SIG-M5 treated with dmso at 0.1 percent for 504 hours (cell line): ENCODE data around the gene FILIP1L.

Experiments used
- DNase-seq: peaks from one replicate; lab custom pipeline; 2025; ENCODE audit not compliant: unreplicated experiment; lab: John Stamatoyannopoulos, UW

Gene FILIP1L

DNA sequence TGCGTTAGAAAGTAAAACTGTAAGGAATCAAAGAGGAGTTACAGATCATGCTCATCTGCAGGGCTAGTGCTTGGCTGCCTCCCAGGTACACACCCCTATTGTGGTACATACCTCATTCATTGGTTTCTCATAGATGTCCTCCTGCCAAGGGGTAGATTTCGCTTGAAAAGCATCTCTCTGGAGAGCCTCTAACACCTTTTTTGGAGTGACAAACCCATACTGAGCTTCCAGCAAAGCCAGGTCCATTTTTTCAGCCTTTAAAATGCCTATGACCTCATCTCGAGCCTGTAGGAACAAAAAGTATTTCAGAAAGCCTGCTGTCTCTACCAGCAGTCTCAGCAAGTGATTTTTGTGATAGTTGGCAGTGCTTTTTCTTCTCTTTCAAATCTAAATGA lies 184.6 kb downstream of the FILIP1L start:
- no peak for DNase-seq

DNA sequence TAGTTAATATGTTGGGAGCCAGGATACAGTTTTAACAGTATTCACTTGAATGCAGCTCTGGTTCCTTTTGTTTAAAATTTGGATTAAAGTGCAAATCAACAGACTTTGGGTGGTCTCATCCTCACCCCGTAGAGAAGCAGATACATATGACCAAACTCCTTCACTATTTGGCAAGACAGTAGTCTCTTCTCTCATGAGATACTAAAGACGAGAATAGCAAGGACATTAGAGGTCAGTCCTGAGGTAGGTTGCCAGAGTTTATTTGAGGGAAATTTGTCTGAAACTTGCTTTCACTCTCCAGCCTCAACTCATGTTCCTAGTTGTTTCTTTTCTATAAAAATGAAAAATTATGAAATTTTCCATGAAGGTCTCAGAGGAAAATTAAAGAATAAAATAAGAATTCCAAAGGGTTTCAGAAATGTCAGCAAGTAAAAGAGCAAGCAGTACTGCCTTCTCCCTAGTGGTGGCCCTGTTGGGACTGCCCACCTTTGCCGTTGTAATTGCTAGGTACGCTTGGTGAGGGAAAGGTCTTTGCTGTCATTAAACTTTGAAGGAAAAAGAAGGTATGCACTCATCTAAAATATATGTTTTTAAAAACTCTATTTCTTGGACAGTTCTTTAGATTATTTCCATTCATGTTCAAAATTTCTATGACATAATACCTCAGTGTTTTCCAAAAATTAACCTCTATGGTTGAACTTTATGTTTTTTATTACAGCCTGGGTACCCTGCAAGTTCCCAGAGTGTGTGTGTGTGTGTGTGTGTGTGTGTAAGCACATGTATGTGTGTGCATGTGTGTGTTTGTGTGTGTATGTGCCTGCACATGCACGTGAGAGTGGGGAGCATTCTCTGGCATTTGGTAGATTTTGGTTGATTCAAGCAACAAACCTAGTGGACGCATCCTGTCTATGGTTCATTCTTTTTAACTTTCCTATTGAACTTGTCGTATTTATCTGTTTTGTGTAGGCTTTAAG lies 185.2 kb downstream of the FILIP1L start:
- no peak for DNase-seq

DNA sequence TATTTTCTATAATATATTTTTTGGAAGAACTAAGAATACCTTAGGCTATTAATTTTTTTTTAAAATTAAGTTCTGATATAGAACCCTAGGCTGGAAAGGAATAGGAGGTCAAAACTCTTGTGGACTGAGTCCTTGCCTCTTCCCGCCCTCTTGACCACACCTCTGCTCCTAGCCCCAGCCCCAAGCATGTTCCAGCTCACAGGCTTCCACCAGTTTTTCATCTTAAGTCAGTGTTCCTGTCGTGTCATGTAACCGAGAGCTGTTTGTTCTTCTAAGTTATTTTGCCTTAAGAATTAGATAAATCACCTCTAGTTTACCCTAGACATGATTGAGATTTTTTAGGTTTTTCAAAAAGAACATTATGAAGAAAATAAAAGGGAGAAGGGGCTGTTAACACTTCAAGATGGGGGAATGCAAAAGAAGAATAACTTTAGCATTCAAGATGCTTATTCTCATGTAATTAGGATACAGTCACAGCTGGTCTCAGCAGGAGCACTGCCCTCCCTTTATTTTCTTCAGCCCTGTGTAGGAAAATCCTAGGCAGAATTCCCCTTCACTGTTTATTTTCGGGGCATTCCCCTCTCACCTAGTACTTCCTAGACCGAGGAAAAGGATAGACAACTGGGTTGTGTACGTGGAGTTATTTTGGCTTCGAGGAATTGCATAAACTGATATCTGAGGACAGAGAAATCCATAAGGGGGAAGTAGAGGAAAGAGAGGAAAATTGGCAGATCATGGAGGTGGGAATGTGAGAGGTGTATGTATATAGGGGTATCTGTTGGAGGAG lies 186.4 kb downstream of the FILIP1L start:
- DNase-seq: no peak

DNA sequence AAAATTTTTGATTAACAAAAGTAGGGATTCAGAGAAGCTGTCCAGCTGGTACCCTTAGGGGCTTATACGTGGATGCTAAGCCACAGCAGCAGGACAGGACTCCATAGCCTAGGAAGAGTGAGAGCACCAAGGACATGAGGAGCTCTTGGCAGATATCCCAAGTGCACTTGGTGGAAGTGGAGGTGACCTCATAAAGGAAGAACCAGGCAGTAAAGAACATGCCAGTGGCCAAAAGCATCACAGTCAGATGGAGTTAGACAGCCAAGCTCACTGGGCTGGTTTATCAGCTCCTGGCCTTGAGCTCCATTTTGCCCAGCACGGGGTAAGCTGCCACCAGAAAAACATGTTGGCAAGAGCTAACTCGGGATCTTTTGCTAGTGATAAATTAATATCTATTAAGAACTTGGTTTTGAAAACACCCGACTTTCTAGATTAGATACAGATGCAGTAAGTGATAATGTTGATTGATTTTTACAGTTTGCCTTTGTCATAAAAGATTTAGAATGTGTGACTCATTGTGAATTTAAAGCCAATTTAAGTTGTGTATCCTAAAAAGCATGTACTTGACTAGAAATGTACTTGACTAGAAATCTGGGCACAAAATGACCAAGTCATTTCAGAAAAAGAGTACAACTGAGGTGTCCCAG lies 188.6 kb downstream of the FILIP1L start:
- DNase-seq: peak; percentile 16

DNA sequence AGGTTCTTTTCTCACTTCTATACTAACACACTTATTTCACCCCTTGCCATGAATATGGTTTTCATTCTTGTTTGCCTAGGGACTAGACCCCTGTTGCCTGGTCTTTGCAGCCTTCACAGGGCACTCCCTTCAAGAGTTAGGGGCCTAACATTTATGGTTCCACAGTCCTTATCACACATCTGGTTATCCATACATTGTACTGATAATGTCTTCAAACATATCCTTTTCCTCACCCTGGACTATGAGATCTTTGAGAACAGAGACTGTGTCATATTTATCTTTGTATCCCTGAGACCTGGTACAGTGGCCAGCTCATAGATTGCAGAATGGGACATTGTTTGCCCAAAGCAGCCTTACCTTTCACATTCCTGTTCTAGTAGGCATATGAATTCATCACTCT lies 190.4 kb downstream of the FILIP1L start:
- DNase-seq: no peak

DNA sequence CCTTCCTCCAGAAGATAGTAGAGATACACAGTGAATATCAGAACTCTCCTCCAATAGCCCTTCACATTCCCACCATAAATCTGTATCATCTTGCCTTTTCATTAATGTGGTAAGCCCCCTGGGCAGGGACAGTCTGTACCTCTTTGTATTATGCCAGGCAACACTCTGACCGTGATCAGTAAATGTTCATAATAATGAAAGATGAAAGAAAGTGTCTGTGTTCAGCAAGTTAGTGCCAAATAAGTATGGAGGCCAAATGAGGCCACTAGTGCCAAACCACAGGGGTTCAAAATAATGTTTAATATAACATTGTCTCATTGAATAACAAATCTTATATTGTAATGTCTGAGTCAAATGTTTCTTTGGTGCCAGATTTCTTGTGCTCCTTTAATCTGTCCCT lies 192.3 kb downstream of the FILIP1L start:
- DNase-seq: no peak

DNA sequence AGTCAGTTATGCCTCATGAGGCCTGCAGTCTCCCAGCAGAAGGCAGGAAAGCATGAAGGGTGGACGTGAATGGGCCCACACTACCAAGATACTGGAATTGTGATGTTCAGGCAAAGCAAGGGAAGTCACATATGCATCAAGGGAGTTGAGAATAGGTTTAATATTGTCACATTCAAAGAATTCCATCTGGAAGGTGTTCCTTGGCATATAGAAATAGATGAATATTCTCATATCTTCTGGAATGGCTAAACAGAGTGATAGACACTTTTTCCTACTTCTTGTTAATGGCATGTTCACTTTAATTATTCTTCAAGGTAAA lies 193.0 kb downstream of the FILIP1L start:
- no peak for DNase-seq

DNA sequence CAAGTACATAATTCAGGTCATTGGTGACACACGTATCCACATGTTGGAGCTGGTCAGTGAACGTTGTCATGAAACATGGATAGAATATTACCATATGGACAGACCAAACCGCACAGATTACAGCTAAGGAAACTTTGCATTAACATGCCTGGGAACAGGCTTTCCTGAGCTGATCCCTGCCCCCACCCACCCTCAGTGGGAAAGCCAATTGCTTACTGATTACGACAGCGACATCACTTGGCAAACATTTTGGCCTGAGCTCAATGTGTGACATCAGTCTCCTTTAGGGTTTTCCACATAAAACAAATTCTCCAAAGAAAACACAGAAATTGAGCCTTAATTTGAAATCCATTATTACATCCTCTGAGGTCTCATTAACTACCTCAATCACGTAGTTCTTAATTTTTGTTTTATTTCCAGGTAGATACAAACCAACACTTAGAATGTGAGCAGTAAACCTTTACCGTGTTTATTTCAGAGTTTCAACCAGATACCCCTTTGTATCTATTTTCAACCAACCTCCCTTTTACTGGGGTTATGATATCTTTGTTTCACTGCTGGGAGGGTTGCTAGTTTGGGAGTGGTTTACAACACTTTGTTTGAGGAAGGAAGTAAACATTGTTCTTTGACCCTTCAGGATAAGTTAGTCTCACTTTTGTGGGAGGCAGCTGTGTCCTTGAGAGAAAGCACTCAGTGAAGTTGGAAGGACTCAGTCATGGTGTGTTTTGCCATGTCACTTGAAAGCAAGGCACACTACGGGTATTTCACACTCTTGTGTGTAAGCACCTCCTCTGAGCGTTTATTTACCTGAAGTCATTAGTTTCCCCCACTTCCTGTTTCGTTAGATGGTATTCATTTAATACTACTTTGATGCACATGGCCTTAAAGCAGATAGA lies 193.6 kb downstream of the FILIP1L start:
- peak; percentile 18 for DNase-seq

DNA sequence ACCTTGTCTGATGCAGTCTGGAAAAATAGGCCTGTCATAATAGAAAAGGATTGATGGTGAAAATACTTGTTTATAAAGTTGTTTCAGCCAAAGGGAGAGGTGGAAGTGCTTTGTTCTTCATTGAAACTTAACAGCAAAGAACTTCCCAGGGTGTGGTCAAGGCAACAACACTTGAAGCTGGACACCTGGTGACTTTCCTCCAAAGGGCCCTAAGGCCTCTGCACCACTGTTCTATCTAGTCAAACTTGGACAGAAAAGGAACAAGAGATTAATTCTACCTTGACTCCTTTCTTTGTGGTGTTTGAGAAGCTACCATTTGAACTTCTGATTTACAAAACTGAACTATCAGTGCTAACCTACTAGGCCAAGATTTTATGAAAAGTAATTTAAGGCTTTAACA lies 194.6 kb downstream of the FILIP1L start:
- DNase-seq: no peak

DNA sequence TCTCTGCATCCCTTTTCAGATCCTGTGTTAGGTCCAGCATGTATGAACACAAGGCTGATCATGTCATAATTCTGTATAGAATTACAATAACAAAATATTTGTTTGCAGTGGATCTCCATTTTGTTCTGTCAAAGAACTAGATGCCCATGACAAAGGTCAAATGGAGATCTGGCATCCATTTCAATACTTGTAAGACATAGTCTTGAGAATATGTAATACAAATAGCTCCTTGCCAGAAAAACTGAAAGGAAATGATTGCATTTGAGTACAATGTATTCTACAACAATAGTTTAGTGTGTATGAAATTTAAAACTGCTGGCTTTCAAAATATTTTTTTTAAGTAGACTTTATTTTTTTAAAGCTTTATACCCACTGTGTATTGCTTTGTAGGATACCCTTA lies 195.6 kb downstream of the FILIP1L start:
- no peak for DNase-seq

DNA sequence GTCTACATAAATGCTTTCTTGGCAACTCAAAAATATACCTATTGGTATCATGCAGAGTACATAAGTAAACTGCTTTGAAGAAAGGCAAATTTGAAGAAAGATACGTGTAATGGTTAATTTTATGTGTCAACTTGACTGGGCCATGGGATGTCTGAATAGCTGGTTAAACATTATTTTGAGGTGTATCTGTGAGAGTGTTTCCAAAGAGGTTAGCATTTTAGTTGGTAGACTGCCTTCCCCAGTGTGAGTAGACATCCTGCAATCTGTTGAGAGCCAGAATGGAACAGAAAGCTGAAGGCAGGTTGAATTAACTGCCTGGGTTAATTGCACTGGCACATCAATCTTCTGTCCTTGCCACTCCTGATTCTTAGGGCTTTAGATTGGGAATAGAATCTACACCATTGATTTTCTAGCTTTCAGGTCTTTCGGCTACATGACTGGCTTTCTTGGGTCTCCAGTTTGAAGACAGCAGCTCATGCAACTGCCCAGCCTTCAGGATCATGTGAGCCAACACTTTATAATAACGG lies 198.3 kb downstream of the FILIP1L start:
- no peak for DNase-seq

DNA sequence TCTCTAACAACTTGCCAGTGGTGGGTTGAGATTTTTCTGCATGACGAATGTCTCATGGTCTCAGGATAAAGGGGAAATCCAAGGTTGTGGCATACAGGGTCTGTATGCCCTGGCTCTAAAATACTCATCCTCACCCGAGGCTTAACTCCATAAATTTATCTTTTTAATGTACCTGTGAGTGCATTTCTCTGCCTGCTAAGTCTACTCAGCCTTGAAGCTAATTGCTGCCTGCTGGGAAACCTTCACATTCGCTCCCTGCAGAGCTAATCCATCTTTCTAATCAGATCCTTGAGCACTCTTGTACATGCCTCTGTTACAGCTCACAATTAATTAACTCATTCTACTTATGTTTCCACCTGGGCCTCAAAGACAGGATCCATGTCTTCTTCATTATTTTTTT lies 202.9 kb downstream of the FILIP1L start:
- no peak for DNase-seq

DNA sequence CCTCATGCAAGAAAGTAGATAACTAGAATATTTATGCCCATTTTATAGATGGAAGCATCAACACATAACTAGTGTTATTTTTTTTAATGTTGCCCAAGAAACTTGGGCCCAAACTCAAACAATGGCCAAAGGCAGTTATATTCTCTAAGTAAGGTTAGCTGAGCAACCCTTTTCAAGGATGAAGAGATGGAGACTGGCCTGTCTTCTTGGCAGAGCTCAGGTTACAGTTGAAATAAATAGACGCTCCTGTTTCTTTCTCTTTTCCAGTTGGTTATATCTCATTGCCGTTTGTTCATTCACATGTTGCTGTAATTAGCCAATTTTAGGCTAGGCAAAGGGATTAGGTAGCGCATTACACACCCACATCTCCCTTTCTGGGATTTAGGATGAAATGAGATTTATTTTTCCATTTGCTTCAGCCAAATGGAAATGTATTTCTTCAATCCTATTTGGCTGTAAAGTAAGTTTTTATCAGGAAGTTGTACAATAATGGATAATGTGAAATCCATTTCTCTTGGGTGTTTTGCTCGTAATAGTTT lies 203.5 kb downstream of the FILIP1L start:
- DNase-seq: no peak

DNA sequence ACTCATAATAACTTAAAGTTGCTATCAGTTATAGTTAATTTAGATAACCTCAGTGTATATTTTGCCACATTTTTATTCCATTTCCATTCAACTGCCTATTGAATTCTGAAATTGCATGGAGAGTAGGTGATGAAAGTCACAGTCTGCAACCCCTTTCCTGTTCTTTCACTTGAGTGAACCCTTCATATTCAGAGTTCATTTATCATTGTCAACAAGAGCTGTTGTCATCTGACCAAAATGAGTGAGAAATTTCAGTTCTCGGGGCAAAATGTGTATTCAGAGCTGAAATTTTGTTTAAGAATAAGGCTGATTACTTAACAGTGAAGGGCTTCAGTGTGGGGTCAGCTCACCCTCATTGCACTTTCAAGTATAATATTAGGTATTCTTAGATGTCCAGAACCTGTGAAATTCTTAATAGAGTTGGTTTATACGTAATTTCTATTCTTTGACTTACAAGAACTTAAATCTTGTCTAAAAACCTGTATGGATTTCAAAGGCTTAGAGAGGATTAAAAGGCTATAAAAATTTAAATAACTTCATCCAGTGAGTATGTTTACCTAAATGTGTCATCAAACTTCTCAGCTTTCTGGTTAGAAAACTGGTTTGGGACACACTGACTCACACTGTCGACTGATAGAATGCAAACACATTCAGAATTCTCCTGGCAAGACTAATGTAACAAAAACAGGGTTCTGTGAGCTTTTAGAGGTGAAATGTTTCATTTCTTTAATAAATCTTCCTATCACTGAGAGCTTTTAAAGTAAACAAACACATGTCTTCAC lies 204.4 kb downstream of the FILIP1L start:
- peak; percentile 29 for DNase-seq

DNA sequence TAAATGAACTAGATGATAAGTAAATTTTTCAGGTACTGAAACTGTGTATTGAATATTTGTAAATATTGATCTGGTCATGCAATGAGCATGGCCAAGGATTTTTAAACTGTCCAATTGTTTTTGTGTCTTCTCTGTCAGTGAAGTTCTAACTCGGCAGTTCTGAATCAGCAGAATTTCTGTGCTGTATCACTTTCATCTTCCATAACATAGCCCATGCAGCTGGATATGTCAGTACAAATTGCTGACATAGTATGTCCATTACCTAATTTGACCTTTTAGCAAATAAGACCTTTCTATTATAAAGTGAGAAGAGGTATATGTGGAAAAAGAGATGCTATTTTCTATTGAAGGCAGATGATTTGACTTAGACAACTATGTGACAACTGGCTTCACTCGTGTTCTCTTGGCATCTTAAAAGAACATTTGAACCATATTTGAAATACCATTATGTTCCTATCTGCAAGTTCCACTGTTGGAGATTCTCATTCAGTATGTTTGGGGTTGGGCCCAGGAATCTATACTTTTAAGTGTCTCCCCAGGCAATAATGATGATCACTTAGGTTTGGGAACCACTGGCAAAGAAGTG lies 206.2 kb downstream of the FILIP1L start:
- DNase-seq: no peak

DNA sequence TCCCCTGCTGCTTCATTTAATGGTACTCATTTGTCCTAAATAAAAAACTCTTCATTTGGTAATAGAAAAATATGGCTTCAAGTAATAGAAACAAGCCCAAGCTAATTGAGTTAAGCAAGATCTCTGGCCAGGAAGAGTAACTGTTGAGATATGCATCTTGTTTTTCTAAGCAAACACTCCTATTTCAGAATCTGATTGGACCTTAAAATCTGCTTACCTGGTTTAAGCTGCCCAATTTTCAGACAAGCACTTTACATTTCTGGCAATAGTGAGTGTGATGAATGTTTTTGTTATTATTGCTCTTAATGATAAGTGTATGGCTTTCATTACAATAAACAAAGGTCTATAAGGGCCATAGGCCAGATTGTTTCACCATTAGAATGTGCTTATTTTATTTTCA lies 210.4 kb downstream of the FILIP1L start:
- DNase-seq: no peak

DNA sequence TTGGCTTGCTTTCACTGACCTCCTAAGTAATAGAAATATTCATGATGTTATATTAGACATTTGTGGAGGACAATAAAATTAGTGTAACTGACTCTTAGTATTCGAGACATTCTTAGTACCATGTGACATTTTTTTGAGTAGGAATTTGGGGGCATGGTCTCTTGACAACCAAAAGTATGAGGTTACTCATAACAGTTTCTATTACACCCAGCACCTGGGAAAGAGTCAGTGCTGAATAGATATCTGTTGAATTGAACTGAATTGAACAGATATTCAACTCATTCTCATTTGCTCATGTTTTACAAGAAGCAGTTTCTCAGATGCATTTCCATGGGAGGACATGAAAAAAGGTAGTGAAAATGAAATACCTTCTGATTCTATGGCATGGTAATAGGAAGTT lies 212.2 kb downstream of the FILIP1L start:
- DNase-seq: no peak

DNA sequence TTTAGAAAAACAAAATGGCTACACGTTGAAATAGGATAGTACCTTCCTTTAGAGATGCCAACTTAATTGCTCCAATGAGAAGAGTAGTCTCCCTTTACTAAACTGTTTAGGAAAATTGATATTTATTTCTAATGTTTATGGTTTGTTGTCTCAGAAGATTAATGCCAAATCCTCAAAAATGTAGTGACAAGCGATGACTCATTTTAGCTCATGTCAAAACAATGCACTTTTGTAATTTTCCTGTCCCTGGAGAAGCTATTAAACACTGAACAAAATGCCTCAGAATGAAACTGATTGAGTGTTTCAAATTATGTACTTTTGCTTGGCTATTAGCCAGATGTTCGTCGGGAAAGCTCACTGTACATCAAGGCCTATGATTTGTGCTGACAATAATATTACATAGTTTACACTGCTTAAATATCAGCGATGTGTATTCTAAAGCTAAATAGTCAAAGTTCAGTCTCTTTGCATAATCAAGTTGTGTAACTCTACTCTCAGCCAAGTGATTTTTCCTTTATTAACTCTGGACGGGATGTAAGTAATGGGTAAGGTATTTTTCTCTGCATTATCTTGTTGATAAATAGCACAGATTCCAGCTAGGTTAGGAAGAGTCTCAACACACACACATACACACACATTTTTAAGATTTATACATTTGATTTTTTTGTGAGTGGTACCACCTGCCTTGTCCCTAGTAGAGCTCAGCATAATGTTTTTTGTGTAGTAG lies 212.9 kb downstream of the FILIP1L start:
- DNase-seq: peak; percentile 39
